Transverse colon (tissue), 4 donors: ENCODE measurements around the gene PDXDC1.

ENCODE experiments used
- CTCF ChIP-seq, 5 experiments: fragments of 200-600 bp in 3 of 5; fragments of 450-650 bp in 2 of 5; sonication (generic) in 3 of 5; IDR thresholded peaks; 1 replicate in 2 of 5; 2 replicates in 3 of 5; pipeline ENCODE4 v1.5.1; 2016 to 2017; ENCODE audit warnings: antibody characterized with exemption in 5 of 5, inconsistent platforms in 3 of 5, mild to moderate bottlenecking in 2 of 5, moderate library complexity in 1 of 5
- POLR2A ChIP-seq: fragments of 450-650 bp; IDR thresholded peaks from one replicate; pipeline ENCODE4 v1.6.1; 2016; ENCODE audit warnings: antibody characterized with exemption, mild to moderate bottlenecking, moderate library complexity
- POLR2AphosphoS5 ChIP-seq, 3 donors: sonication (generic); formaldehyde crosslinking; IDR thresholded peaks; one replicate each; pipeline ENCODE4 v1.6.1; 2016; ENCODE audit warnings: antibody characterized with exemption in 3 of 3

GRCh38 chr16:15055141-15056053 lies 80.6 kb downstream of the PDXDC1 start:
- TF ChIP-seq CTCF (IDR thresholded peaks at IDR 0.05) (peak in 1 of 5 experiments; percentile 7), POLR2AphosphoS5 (IDR thresholded peaks at IDR 0.05) (no peak), POLR2A (peak; percentile 9)
